ENCODE measurements around the gene DNAH6.
A peak's percentile ranks its signal among the peaks of the same experiment; 100 is the strongest.

DNAH6 gene

GRCh38 chr2:84741182-84741822 lies 225.0 kb downstream of the DNAH6 start:
- Histone ChIP-seq H4K8ac (ENCODE audit: low read depth, low read length) (no peak overlapping the region), H3K23ac (ENCODE audit: low read length) (no peak overlapping the region), H3K79me1 (ENCODE audit: low read length) (no peaks in the 10 kb centered on the region), H3K27ac (ENCODE audit: low read depth, low read length) (no peak overlapping the region), H3K4me1 (ENCODE audit: control insufficient read depth, low read depth, low read length) (no peaks in the 10 kb centered on the region), H2BK120ac (ENCODE audit: low read depth, low read length) (no peak overlapping the region), H3K79me2 (ENCODE audit: control insufficient read depth, insufficient read depth, low read length) (no peaks in the 10 kb centered on the region), H2BK15ac (replicated peaks; ENCODE audit: low read depth) (no peak overlapping the region), H3K27me3 (ENCODE audit: insufficient read depth, low read length, poor library complexity) (no peaks in the 10 kb centered on the region), H2AK5ac (ENCODE audit: low read length) (no peak overlapping the region), H3K9ac (ENCODE audit: low read length) (no peak overlapping the region), H2BK5ac (ENCODE audit: low read length) (no peak overlapping the region), H3K18ac (ENCODE audit: low read length) (no peak overlapping the region), H3K4me3 (ENCODE audit: low read length) (no peak overlapping the region), H3K36me3 (ENCODE audit: control insufficient read depth, insufficient read depth, low read length) (no peaks in the 10 kb centered on the region), H4K5ac (ENCODE audit: low read length) (no peak overlapping the region), H3K4ac (ENCODE audit: low read depth, low read length) (no peak overlapping the region), H3K56ac (ENCODE audit: low read length) (no peak overlapping the region), H3K4me2 (ENCODE audit: low read length) (no peak overlapping the region)
- no CpG with 5 or more reads among the region's 3 CpGs for WGBS (ENCODE audit: extremely low coverage, insufficient coverage, low lambda C conversion rate)
- peak; percentile 85 for DNase-seq

DNA sequence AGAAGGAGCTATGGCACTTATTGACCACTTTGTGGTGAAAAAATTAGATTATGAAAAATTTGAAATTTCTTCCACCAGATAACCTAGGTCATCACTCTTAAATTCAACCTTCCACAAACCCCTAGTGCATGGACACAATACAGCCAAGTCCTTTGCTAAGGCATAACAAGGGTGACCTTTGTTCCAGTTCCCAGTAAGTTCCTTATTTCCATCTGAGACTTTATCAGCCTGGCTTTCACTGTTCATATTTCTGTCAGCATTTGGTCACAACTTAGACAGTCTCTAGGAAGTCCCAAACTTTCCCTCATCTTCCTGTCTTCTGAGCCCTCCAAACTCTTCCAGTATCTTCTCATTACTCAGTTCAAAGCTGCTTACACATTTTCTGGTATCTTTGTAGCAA lies 232.0 kb downstream of the DNAH6 start:
- Histone ChIP-seq H2AK5ac (ENCODE audit: low read length) (no peak overlapping the region), H3K79me2 (ENCODE audit: control insufficient read depth, insufficient read depth, low read length) (no peaks in the 10 kb centered on the region), H3K4me1 (ENCODE audit: control insufficient read depth, low read depth, low read length) (no peaks in the 10 kb centered on the region), H3K27me3 (ENCODE audit: insufficient read depth, low read length, poor library complexity) (no peaks in the 10 kb centered on the region), H3K4ac (ENCODE audit: low read depth, low read length) (no peak overlapping the region), H3K79me1 (ENCODE audit: low read length) (no peaks in the 10 kb centered on the region), H3K23ac (ENCODE audit: low read length) (no peak overlapping the region), H2BK5ac (ENCODE audit: low read length) (no peak overlapping the region), H3K56ac (ENCODE audit: low read length) (no peak overlapping the region), H4K5ac (ENCODE audit: low read length) (no peak overlapping the region), H3K4me3 (ENCODE audit: low read length) (no peak overlapping the region), H2BK120ac (ENCODE audit: low read depth, low read length) (no peak overlapping the region), H3K9ac (ENCODE audit: low read length) (no peak overlapping the region), H4K8ac (ENCODE audit: low read depth, low read length) (no peak overlapping the region), H3K27ac (ENCODE audit: low read depth, low read length) (no peak overlapping the region), H3K4me2 (ENCODE audit: low read length) (no peak overlapping the region), H3K36me3 (ENCODE audit: control insufficient read depth, insufficient read depth, low read length) (no peaks in the 10 kb centered on the region), H3K18ac (ENCODE audit: low read length) (no peak overlapping the region), H2BK15ac (replicated peaks; ENCODE audit: low read depth) (no peak overlapping the region)
- no peak for DNase-seq

DNA sequence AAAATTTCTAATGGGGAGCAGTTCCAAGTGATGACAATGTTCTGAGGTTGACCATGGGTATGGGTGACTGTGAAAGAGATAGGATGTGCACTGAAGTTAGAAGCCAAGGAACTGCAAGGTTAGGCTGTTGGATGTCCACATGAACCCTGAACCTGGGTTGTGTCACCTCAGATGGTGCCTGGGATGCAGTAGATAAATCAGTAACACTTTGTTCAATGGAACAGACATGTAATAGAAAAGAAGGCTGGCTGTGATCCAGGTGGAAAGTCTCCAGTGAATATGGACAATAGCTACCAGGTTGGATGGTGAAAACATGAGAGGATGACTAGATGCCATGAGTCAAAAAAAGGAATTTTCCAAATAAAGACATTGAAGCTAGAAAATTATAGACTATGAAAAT lies 233.1 kb downstream of the DNAH6 start:
- H3K4ac ChIP-seq (ENCODE audit: low read depth, low read length) = no peak overlapping the region

DNA sequence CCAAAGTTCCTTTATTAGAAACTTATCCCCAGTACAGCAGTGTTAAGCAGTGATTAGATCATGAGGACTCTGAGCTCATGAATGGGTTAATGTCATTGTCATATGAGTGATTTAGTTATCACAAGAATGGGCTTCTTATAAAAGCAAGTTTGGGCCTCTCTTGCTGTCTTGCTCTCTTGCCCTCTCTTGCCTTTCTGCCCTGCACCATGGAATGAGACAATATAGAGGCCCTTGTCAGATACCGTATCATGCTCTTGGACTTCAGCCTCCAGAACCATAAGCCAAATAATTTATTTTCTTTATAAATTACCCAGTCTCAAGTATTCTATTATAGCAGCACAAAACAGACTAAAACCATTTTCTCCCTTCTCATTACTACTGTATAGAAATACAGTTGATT lies 238.8 kb downstream of the DNAH6 start:
- WGBS (ENCODE audit: extremely low coverage, insufficient coverage, low lambda C conversion rate) = no CpG with 5 or more reads among the region's 1 CpG
- Histone ChIP-seq H4K5ac (ENCODE audit: low read length) (no peak overlapping the region), H2AK5ac (ENCODE audit: low read length) (no peak overlapping the region)

More for the DNA sequence above, 233.1 kb downstream of the DNAH6 start:
- H3K18ac ChIP-seq (ENCODE audit: low read length) = no peak overlapping the region
- H3K4me2 ChIP-seq (ENCODE audit: low read length) = no peak overlapping the region
- H3K56ac ChIP-seq (ENCODE audit: low read length) = no peak overlapping the region
- H3K79me1 ChIP-seq (ENCODE audit: low read length) = no peaks in the 10 kb centered on the region
- H3K79me2 ChIP-seq (ENCODE audit: control insufficient read depth, insufficient read depth, low read length) = no peaks in the 10 kb centered on the region
- no peak overlapping the region for H3K27ac ChIP-seq (ENCODE audit: low read depth, low read length)
- no peak overlapping the region for H4K8ac ChIP-seq (ENCODE audit: low read depth, low read length)
- no peak for DNase-seq
- H2BK120ac ChIP-seq (ENCODE audit: low read depth, low read length) = no peak overlapping the region
- H3K4me1 ChIP-seq (ENCODE audit: control insufficient read depth, low read depth, low read length) = no peaks in the 10 kb centered on the region
- H3K4me3 ChIP-seq (ENCODE audit: low read length) = no peak overlapping the region
- H3K23ac ChIP-seq (ENCODE audit: low read length) = no peak overlapping the region
- H2AK5ac ChIP-seq (ENCODE audit: low read length) = no peak overlapping the region
- no peaks in the 10 kb centered on the region for H3K27me3 ChIP-seq (ENCODE audit: insufficient read depth, low read length, poor library complexity)
- no peak overlapping the region for H4K5ac ChIP-seq (ENCODE audit: low read length)
- H3K36me3 ChIP-seq (ENCODE audit: control insufficient read depth, insufficient read depth, low read length) = no peaks in the 10 kb centered on the region
- H3K9ac ChIP-seq (ENCODE audit: low read length) = no peak overlapping the region
- H2BK15ac ChIP-seq (replicated peaks; ENCODE audit: low read depth) = no peak overlapping the region
- H2BK5ac ChIP-seq (ENCODE audit: low read length) = no peak overlapping the region

GRCh38 chr2:84757648-84758047 lies 241.3 kb downstream of the DNAH6 start:
- Histone ChIP-seq H3K18ac (ENCODE audit: low read length) (no peak overlapping the region), H2BK120ac (ENCODE audit: low read depth, low read length) (no peak overlapping the region), H3K4me2 (ENCODE audit: low read length) (no peak overlapping the region), H3K27me3 (ENCODE audit: insufficient read depth, low read length, poor library complexity) (no peaks in the 10 kb centered on the region), H2BK15ac (replicated peaks; ENCODE audit: low read depth) (no peak overlapping the region), H3K9ac (ENCODE audit: low read length) (no peak overlapping the region), H4K5ac (ENCODE audit: low read length) (no peak overlapping the region), H3K4ac (ENCODE audit: low read depth, low read length) (no peak overlapping the region), H3K23ac (ENCODE audit: low read length) (no peak overlapping the region), H3K36me3 (ENCODE audit: control insufficient read depth, insufficient read depth, low read length) (no peaks in the 10 kb centered on the region), H3K4me3 (ENCODE audit: low read length) (no peak overlapping the region), H3K4me1 (ENCODE audit: control insufficient read depth, low read depth, low read length) (peaks cover 2% of the 10 kb centered on the region), H3K27ac (ENCODE audit: low read depth, low read length) (no peak overlapping the region), H3K79me2 (ENCODE audit: control insufficient read depth, insufficient read depth, low read length) (no peaks in the 10 kb centered on the region), H3K79me1 (ENCODE audit: low read length) (no peaks in the 10 kb centered on the region), H2AK5ac (ENCODE audit: low read length) (no peak overlapping the region), H3K56ac (ENCODE audit: low read length) (no peak overlapping the region), H4K8ac (ENCODE audit: low read depth, low read length) (no peak overlapping the region), H2BK5ac (ENCODE audit: low read length) (no peak overlapping the region)
- DNase-seq = peak; percentile 14
- no CpG with 5 or more reads among the region's 3 CpGs for WGBS (ENCODE audit: extremely low coverage, insufficient coverage, low lambda C conversion rate)

More for the DNA sequence above, 238.8 kb downstream of the DNAH6 start:
- Histone ChIP-seq H3K4me2 (ENCODE audit: low read length) (no peak overlapping the region), H3K9ac (ENCODE audit: low read length) (no peak overlapping the region), H3K23ac (ENCODE audit: low read length) (no peak overlapping the region), H3K4me3 (ENCODE audit: low read length) (no peak overlapping the region), H3K56ac (ENCODE audit: low read length) (no peak overlapping the region), H4K8ac (ENCODE audit: low read depth, low read length) (no peak overlapping the region), H3K4ac (ENCODE audit: low read depth, low read length) (no peak overlapping the region), H2BK15ac (replicated peaks; ENCODE audit: low read depth) (no peak overlapping the region), H3K36me3 (ENCODE audit: control insufficient read depth, insufficient read depth, low read length) (no peaks in the 10 kb centered on the region), H3K18ac (ENCODE audit: low read length) (no peak overlapping the region), H3K27me3 (ENCODE audit: insufficient read depth, low read length, poor library complexity) (no peaks in the 10 kb centered on the region), H3K27ac (ENCODE audit: low read depth, low read length) (no peak overlapping the region), H3K79me2 (ENCODE audit: control insufficient read depth, insufficient read depth, low read length) (no peaks in the 10 kb centered on the region), H3K79me1 (ENCODE audit: low read length) (no peaks in the 10 kb centered on the region), H3K4me1 (ENCODE audit: control insufficient read depth, low read depth, low read length) (peaks cover 2% of the 10 kb centered on the region), H2BK5ac (ENCODE audit: low read length) (no peak overlapping the region), H2BK120ac (ENCODE audit: low read depth, low read length) (no peak overlapping the region)
- DNase-seq = no peak

- Histone ChIP-seq H3K79me1 (ENCODE audit: low read length) (no peaks in the 10 kb centered on the region), H3K56ac (ENCODE audit: low read length) (no peak overlapping the region), H3K23ac (ENCODE audit: low read length) (no peak overlapping the region), H3K79me2 (ENCODE audit: control insufficient read depth, insufficient read depth, low read length) (no peaks in the 10 kb centered on the region), H3K27me3 (ENCODE audit: insufficient read depth, low read length, poor library complexity) (no peaks in the 10 kb centered on the region), H2BK15ac (replicated peaks; ENCODE audit: low read depth) (no peak overlapping the region), H2BK5ac (ENCODE audit: low read length) (no peak overlapping the region), H3K9ac (ENCODE audit: low read length) (no peak overlapping the region), H2BK120ac (ENCODE audit: low read depth, low read length) (no peak overlapping the region), H3K18ac (ENCODE audit: low read length) (no peak overlapping the region), H3K4me2 (ENCODE audit: low read length) (no peak overlapping the region), H2AK5ac (ENCODE audit: low read length) (no peak overlapping the region), H3K36me3 (ENCODE audit: control insufficient read depth, insufficient read depth, low read length) (no peaks in the 10 kb centered on the region), H3K4me3 (ENCODE audit: low read length) (no peak overlapping the region), H4K8ac (ENCODE audit: low read depth, low read length) (no peak overlapping the region), H3K4ac (ENCODE audit: low read depth, low read length) (no peak overlapping the region), H3K4me1 (ENCODE audit: control insufficient read depth, low read depth, low read length) (no peaks in the 10 kb centered on the region), H3K27ac (ENCODE audit: low read depth, low read length) (no peak overlapping the region), H4K5ac (ENCODE audit: low read length) (no peak overlapping the region)
- DNase-seq = no peak
- no CpG with 5 or more reads among the region's 2 CpGs for WGBS (ENCODE audit: extremely low coverage, insufficient coverage, low lambda C conversion rate)
Measured at GRCh38 chr2:84766791-84767190, 250.5 kb downstream of the DNAH6 start.
